Heart left ventricle (tissue), 16 donors: ENCODE data around the gene MIS18BP1. TPM values are rescaled to one million over a fixed set of nuclear protein-coding genes. Genes with fewer than 3 reads are reported as not detected.

Source experiments
- ATAC-seq, 4 donors: fragments of 200-7000 bp; cut with Tn5 transposase; one replicate each; pipeline ENCODE4 v1.9.1; 2020 to 2022; ENCODE audit warnings: moderate library complexity in 4 of 4, mild to moderate bottlenecking in 3 of 4, moderate number of reproducible peaks in 1 of 4
- DNase-seq, 5 donors: peaks; one replicate each; pipeline ENCODE4 v3.0.0-alpha.2; 2020
- H3K27ac ChIP-seq, 12 donors: fragments of 200-600 bp; sonication (generic) in 4 of 12; one replicate each; pipeline versions ENCODE4 v1.5.0 to v1.8.0; 2016 to 2022; ENCODE audit warnings: mild to moderate bottlenecking in 2 of 12
- H3K27me3 ChIP-seq, 9 donors: fragments of 200-600 bp; sonication (generic) in 2 of 9; one replicate each; pipeline versions ENCODE4 v1.5.1 to v1.8.0; 2016 to 2022; ENCODE audit warnings: mild to moderate bottlenecking in 3 of 9
- H3K36me3 ChIP-seq, 9 donors: fragments of 200-600 bp; sonication (generic) in 2 of 9; one replicate each; pipeline versions ENCODE4 v1.5.0 to v1.8.0; 2018 to 2022; ENCODE audit warnings: mild to moderate bottlenecking in 2 of 9
- H3K4me1 ChIP-seq, 12 donors: fragments of 200-600 bp; sonication (generic) in 4 of 12; one replicate each; pipeline versions ENCODE4 v1.5.0 to v1.8.0; 2016 to 2022; ENCODE audit warnings: mild to moderate bottlenecking in 3 of 12
- H3K4me3 ChIP-seq, 12 donors: fragments of 200-600 bp; sonication (generic) in 4 of 12; one replicate each; pipeline versions ENCODE4 v1.5.0 to v1.8.0; 2017 to 2022; ENCODE audit warnings: mild to moderate bottlenecking in 9 of 12, moderate library complexity in 4 of 12
- H3K9me3 ChIP-seq, 12 donors: fragments of 200-600 bp; sonication (generic) in 4 of 12; one replicate each; pipeline versions ENCODE4 v1.5.0 to v1.8.0; 2016 to 2022; ENCODE audit warnings: mild to moderate bottlenecking in 1 of 12
- POLR2A ChIP-seq, 2 donors: fragments of 450-650 bp; IDR thresholded peaks; one replicate each; pipeline ENCODE4 v1.6.1; 2017; ENCODE audit warnings: antibody characterized with exemption in 2 of 2, mild to moderate bottlenecking in 2 of 2, moderate library complexity in 2 of 2
- WGBS, 4 donors: extraction: QIAGEN DNeasy Blood & Tissue Kit in 2 of 4; methylation state at CpG; one replicate each; pipeline versions ENCODE4 v1.1.5 to v1.1.7; 2013 to 2018; 5-methylcytosine and 5-hydroxymethylcytosine counted together
- intact Hi-C, 10 donors: fragments of 100-400 bp; cut with DNase I; formaldehyde crosslinking; loops; one replicate each; pipeline versions ENCODE4 v1.11.1 to v1.14.2; 2022
- polyA plus RNA-seq, 2 donors: library from polyadenylated mRNA; stranded (reverse); fragments of 200-250 nt; gene quantifications; one replicate each; pipeline ENCODE4 v1.2.3, GENCODE V29; 2013
- total RNA-seq, 9 donors: library from RNA; depleted of rRNA in 2 of 9; stranded (reverse); fragments of >200 nt in 2 of 9; fragmentation: NEBNext Ultra II Directional in 3 of 9; extraction: Animal tissue kit (Norgen Biotek cat#: 25700) in 3 of 9; gene quantifications; one replicate each; pipeline versions ENCODE4 v1.1.0 to v1.2.4, GENCODE V29; 2016 to 2023
- TF ChIP-seq, protein P1 (sequence below), 12 donors: fragments of 200-600 bp; sonication (generic) in 4 of 12; IDR thresholded peaks; one replicate each; pipeline versions ENCODE4 v1.5.0 to v1.8.0; 2018 to 2022; ENCODE audit warnings: antibody characterized with exemption in 12 of 12, mild to moderate bottlenecking in 5 of 12
- donor health status: ischemic (EF 13 %, LVEDD 7.1; RV severe dilation, severe dysfunction).
- donor health status: healthy with polysubstance abuse.
- donor health status: DM: no; HTN: yes; CAD: no.
- donor health status: DM: no; HTN: no; CAD: no.
- donor health status: ischemic (EF 25% LVEDD 6.9; RV normal size, moderate dysfunction).
- donor health status: ischemic (EF 25% LVEDD 5.7; RV mildly dilated, moderate dysfunction).
- donor health status: healthy.
- donor health status: DM: yes; HTN: yes; CAD: no.
- donor health status: ischemic (EF 35%, LVEDD 5.7; RV mildly dilated, moderate dysfunction).
- donor health status: nonischemic (EF 11% LVEDD 7.7; RV severe dilation, severe dysfunction).
- donor health status: DM: yes; HTN: yes; CAD: no.
- donor health status: PGD.
- donor health status: ischemic (EF 29% LVEDD 5.4; RV normal size, mild dysfunction).
- donor health status: nonischemic (EF 23%, LVEDD 6.1; RV moderate dilation, normal function).

Gene MIS18BP1
- total and polyA plus RNA-seq, 11 donors, result 3.4 to 22.0 (median 6.8) TPM

DNA sequence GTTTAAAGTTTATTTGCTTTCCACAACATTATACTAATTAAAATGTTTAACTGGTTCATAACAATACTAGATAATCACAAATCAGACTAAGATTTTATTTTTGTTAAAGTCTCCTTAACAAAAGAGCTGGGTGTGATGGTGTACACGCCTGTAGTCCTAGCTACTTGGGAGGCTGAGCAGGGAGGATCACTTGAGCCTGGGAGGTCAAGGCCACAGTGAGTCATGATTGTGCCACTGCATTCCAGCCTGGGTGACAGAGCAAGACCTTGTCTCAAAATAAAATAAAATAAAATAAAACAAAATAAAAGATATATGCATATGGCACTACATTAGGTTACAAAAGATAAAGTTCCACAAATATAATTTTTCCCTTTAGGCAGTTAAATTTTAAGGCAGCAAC is 5.6 kb downstream of the MIS18BP1 start:
- Histone ChIP-seq H3K9me3 (no peaks in the 10 kb centered on the region), H3K36me3 (peaks cover 0 to 6% (median 0%) of the 10 kb centered on the region in 9 donors), H3K4me1 (peaks cover 0 to 77% (median 15%) of the 10 kb centered on the region in 12 donors), H3K27me3 (no peaks in the 10 kb centered on the region), H3K4me3 (no peak overlapping the region), H3K27ac (no peak overlapping the region)
- WGBS, 4 donors, result 92 to 100% (median 95%) methylated on average over 1 of the region's 1 CpG
- DNase-seq (no peak), ATAC-seq (no peak)
- TF ChIP-seq, protein P1, sequence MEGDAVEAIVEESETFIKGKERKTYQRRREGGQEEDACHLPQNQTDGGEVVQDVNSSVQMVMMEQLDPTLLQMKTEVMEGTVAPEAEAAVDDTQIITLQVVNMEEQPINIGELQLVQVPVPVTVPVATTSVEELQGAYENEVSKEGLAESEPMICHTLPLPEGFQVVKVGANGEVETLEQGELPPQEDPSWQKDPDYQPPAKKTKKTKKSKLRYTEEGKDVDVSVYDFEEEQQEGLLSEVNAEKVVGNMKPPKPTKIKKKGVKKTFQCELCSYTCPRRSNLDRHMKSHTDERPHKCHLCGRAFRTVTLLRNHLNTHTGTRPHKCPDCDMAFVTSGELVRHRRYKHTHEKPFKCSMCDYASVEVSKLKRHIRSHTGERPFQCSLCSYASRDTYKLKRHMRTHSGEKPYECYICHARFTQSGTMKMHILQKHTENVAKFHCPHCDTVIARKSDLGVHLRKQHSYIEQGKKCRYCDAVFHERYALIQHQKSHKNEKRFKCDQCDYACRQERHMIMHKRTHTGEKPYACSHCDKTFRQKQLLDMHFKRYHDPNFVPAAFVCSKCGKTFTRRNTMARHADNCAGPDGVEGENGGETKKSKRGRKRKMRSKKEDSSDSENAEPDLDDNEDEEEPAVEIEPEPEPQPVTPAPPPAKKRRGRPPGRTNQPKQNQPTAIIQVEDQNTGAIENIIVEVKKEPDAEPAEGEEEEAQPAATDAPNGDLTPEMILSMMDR (IDR thresholded peaks at IDR 0.05), result no peak
- no peak for TF ChIP-seq POLR2A (IDR thresholded peaks at IDR 0.05)
- intact Hi-C loops, result loop anchor here in 1 of 10 donors (10.0 kb wide), 1 partner anchor 103 kb away; no protein-coding TSS in a partner anchor

DNA sequence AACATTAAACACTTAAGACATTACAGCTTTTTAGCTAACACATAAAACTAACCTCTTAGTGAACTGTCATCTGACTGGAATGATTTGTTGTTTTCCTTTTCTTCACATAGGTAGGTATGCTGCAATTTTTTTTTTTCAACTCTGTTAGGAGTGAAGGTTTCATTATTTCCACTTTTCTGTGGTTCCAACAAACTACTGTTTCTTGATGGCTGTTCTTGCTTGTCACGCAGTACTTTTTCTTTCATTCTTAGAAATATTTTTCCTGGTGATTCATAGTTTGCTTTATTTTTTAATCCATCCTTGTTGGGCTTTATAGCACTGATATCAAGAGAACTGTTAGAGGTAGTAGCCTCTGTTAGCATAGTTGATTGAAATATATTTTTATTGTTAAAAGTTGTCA is 6.3 kb downstream of the MIS18BP1 start:
- Histone ChIP-seq H3K9me3 (no peaks in the 10 kb centered on the region), H3K36me3 (peaks cover 0 to 8% (median 0%) of the 10 kb centered on the region in 9 donors), H3K27ac (no peak overlapping the region), H3K27me3 (no peaks in the 10 kb centered on the region), H3K4me1 (peaks cover 0 to 76% (median 10%) of the 10 kb centered on the region in 12 donors), H3K4me3 (no peak overlapping the region)
- DNase-seq (no peak), ATAC-seq (no peak)
- 90 to 98% (median 92%) methylated on average over 1 of the region's 1 CpG for WGBS, 4 donors
- TF ChIP-seq, protein P1 (IDR thresholded peaks at IDR 0.05), result no peak
- intact Hi-C loops, result loop anchor here in 1 of 10 donors (10.0 kb wide), 1 partner anchor 102 kb away; no protein-coding TSS in a partner anchor

DNA sequence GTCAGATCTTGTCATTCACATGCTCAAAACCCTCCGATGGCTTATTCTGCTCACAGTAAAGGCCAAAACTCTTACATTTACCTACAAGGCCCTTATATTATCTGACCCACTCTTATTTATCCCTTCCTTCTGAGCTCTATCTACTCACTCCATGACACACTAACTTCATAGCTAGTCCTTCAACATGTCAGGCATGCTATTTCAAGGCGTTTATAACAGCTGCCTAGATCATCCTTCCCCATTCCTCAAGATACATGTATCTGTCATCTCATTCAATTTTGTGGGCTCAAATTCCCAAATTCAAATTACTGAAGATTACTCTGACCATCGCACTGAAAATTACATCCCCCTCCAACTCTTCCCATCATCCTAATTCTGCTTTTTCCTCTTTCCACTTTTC is 6.9 kb downstream of the MIS18BP1 start:
- intact Hi-C loops, result loop anchor here in 1 of 10 donors (10.0 kb wide), 1 partner anchor 101 kb away; no protein-coding TSS in a partner anchor
- no peak for ATAC-seq
- 85 to 90% (median 87%) methylated on average over 3 of the region's 3 CpGs for WGBS, 4 donors

DNA sequence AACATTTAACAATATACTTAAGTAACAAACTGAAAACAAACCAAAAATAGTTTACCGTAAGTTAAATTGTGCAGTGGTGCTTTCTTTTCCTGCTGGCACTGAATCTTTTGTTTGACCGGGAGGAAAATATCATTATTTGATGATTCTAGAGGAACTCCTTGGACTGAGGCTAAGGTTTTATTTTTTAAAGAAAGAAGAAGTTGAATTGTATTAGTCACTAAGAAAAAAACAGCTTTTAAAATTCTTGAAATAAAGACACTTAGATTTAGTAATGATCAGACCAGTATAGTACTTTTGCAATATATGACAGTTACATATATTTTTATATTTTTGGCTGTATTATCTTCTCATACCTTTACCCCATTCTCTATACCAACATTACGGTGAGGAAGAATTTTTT is 10.3 kb downstream of the MIS18BP1 start:
- WGBS, 4 donors, result 58 to 71% (median 65%) methylated on average over 3 of the region's 3 CpGs
- Histone ChIP-seq H3K9me3 (no peaks in the 10 kb centered on the region), H3K36me3 (peaks cover 0 to 23% (median 0%) of the 10 kb centered on the region in 9 donors), H3K4me3 (peak overlapping the region in 7 of 12 donors; percentile 8 to 36 (median 19)), H3K27ac (peak overlapping the region in 11 of 12 donors; percentile 14 to 80 (median 35)), H3K4me1 (peaks cover 0 to 37% (median 0%) of the 10 kb centered on the region in 12 donors), H3K27me3 (no peaks in the 10 kb centered on the region)
- DNase-seq, result no peak
- TF ChIP-seq POLR2A (IDR thresholded peaks at IDR 0.05), result no peak
- TF ChIP-seq, protein P1 (IDR thresholded peaks at IDR 0.05), result no peak
- ATAC-seq, result no peak
- intact Hi-C loops, result loop anchor here in 1 of 10 donors (10.0 kb wide), 1 partner anchor 98 kb away; no protein-coding TSS in a partner anchor

More for the DNA sequence above, 6.9 kb downstream of the MIS18BP1 start:
- no peak for DNase-seq
- Histone ChIP-seq H3K4me1 (peaks cover 0 to 71% (median 6%) of the 10 kb centered on the region in 12 donors), H3K27ac (no peak overlapping the region), H3K27me3 (no peaks in the 10 kb centered on the region), H3K9me3 (no peaks in the 10 kb centered on the region), H3K36me3 (peaks cover 0 to 13% (median 0%) of the 10 kb centered on the region in 9 donors), H3K4me3 (no peak overlapping the region)
- TF ChIP-seq POLR2A (IDR thresholded peaks at IDR 0.05), result no peak
- TF ChIP-seq, protein P1 (IDR thresholded peaks at IDR 0.05), result no peak
